Nephron (organoid): ENCODE measurements around the gene IL10RB.
A peak's percentile ranks its signal among the peaks of the same experiment; 100 is the strongest.

Source experiments
- H3K27ac Mint-ChIP-seq, 3 experiments: 2 replicates each; pipeline ENCODE4 v1.8.0; 2020; ENCODE audit warnings: mixed read lengths in 3 of 3, mild to moderate bottlenecking in 2 of 3, moderate library complexity in 1 of 3
- H3K27me3 Mint-ChIP-seq: 2 replicates; pipeline ENCODE4 v1.8.0; 2021; ENCODE audit warnings: low read depth, mild to moderate bottlenecking, moderate library complexity, mixed read lengths
- H3K36me3 Mint-ChIP-seq: 2 replicates; pipeline ENCODE4 v1.8.0; 2020; ENCODE audit warnings: low read depth, mixed read lengths
- H3K4me1 Mint-ChIP-seq: 2 replicates; pipeline ENCODE4 v1.8.0; 2020; ENCODE audit warnings: mixed read lengths
- H3K4me3 Mint-ChIP-seq, 3 experiments: 2 replicates each; pipeline ENCODE4 v1.8.0; 2020; ENCODE audit warnings: mild to moderate bottlenecking in 3 of 3, mixed read lengths in 3 of 3, moderate library complexity in 2 of 3
- H3K9me3 Mint-ChIP-seq: 2 replicates; pipeline ENCODE4 v1.8.0; 2020; ENCODE audit warnings: mixed read lengths
- CTCF ChIP-seq, 3 experiments: fragments of 200-600 bp; sonication (generic); IDR thresholded peaks; one replicate each; pipeline ENCODE4 v1.5.0; 2021; ENCODE audit warnings: antibody characterized with exemption in 3 of 3; ENCODE audit not compliant: unreplicated experiment in 3 of 3

The IL10RB gene

GRCh38 chr21:33279330-33279820 lies 13.2 kb downstream of the IL10RB start:
- Mint-ChIP-seq H3K4me1 (no peaks in the 10 kb centered on the region), H3K27ac (no peak overlapping the region), H3K36me3 (peaks cover 72% of the 10 kb centered on the region), H3K4me3 (no peak overlapping the region), H3K9me3 (peaks cover 33% of the 10 kb centered on the region), H3K27me3 (peaks cover 4% of the 10 kb centered on the region)
- TF ChIP-seq CTCF (IDR thresholded peaks at IDR 0.05; ENCODE audit: unreplicated experiment in 3 of 3), result no peak

GRCh38 chr21:33281096-33281652 lies 15.0 kb downstream of the IL10RB start:
- Mint-ChIP-seq H3K27ac (no peak overlapping the region), H3K36me3 (peaks cover 62% of the 10 kb centered on the region), H3K4me1 (peaks cover 8% of the 10 kb centered on the region), H3K27me3 (peaks cover 4% of the 10 kb centered on the region), H3K4me3 (no peak overlapping the region), H3K9me3 (peaks cover 24% of the 10 kb centered on the region)
- TF ChIP-seq CTCF (IDR thresholded peaks at IDR 0.05; ENCODE audit: unreplicated experiment in 3 of 3), result no peak

GRCh38 chr21:33283203-33283602 lies 17.0 kb downstream of the IL10RB start:
- Mint-ChIP-seq H3K36me3 (peaks cover 53% of the 10 kb centered on the region), H3K4me1 (peaks cover 28% of the 10 kb centered on the region), H3K9me3 (peaks cover 18% of the 10 kb centered on the region), H3K27ac (peak overlapping the region; percentile 45 to 86 (median 59)), H3K27me3 (peaks cover 4% of the 10 kb centered on the region), H3K4me3 (no peak overlapping the region)
- no peak for TF ChIP-seq CTCF (IDR thresholded peaks at IDR 0.05; ENCODE audit: unreplicated experiment in 3 of 3)

- no peak overlapping the region for H3K4me3 Mint-ChIP-seq
- H3K9me3 Mint-ChIP-seq, result peaks cover under 1% of the 10 kb centered on the region
- peaks cover 35% of the 10 kb centered on the region for H3K4me1 Mint-ChIP-seq
- TF ChIP-seq CTCF (IDR thresholded peaks at IDR 0.05; ENCODE audit: unreplicated experiment in 3 of 3), result no peak
- peaks cover 25% of the 10 kb centered on the region for H3K36me3 Mint-ChIP-seq
- H3K27me3 Mint-ChIP-seq, result peaks cover 4% of the 10 kb centered on the region
- H3K27ac Mint-ChIP-seq, result peak overlapping the region; percentile 98 to 99 (median 99)
Measured at GRCh38 chr21:33286076-33286475, 19.9 kb downstream of the IL10RB start.

- no peaks in the 10 kb centered on the region for H3K9me3 Mint-ChIP-seq
Measured at GRCh38 chr21:33286600-33287456, 20.7 kb downstream of the IL10RB start.

More at GRCh38 chr21:33286600-33287456, 20.7 kb downstream of the IL10RB start:
- Mint-ChIP-seq H3K4me3 (peak overlapping the region in 2 of 3 experiments; percentile 0 to 31), H3K36me3 (peaks cover 23% of the 10 kb centered on the region), H3K27ac (peak overlapping the region; percentile 98 to 99 (median 99)), H3K27me3 (peaks cover 4% of the 10 kb centered on the region), H3K4me1 (peaks cover 35% of the 10 kb centered on the region)
- no peak for TF ChIP-seq CTCF (IDR thresholded peaks at IDR 0.05; ENCODE audit: unreplicated experiment in 3 of 3)
